ENCODE results near the gene HAAO.

HAAO gene

GRCh38 chr2:42794271-42795046 is 2.1 kb upstream of the HAAO start:
- no peak for DNase-seq (ENCODE audit: low read depth)
- no peak overlapping the region for H3K4me3 ChIP-seq (ENCODE audit: low read depth, low read length)
- in situ Hi-C loops (cut with HindIII; ENCODE audit: low sequenced_read_pairs): no loop called here
- TF ChIP-seq CTCF (IDR thresholded peaks at IDR 0.05; ENCODE audit: low read depth, low read length, missing control alignments): peak; percentile 48

- no peak for DNase-seq (ENCODE audit: low read depth)
- H3K4me3 ChIP-seq (ENCODE audit: low read depth, low read length): no peak overlapping the region
- in situ Hi-C loops (cut with HindIII; ENCODE audit: low sequenced_read_pairs): no loop called here
- TF ChIP-seq CTCF (IDR thresholded peaks at IDR 0.05; ENCODE audit: low read depth, low read length, missing control alignments): no peak
Measured at GRCh38 chr2:42793334-42794270, 1.2 kb upstream of the HAAO start.

- no peak for TF ChIP-seq CTCF (IDR thresholded peaks at IDR 0.05; ENCODE audit: low read depth, low read length, missing control alignments)
- in situ Hi-C loops (cut with HindIII; ENCODE audit: low sequenced_read_pairs): no loop called here
- no peak for DNase-seq (ENCODE audit: low read depth)
- H3K4me3 ChIP-seq (ENCODE audit: low read depth, low read length): peak overlapping the region; percentile 38
Measured at GRCh38 chr2:42792087-42792582, 248 bp downstream of the HAAO start.

- no peak overlapping the region for H3K4me3 ChIP-seq (ENCODE audit: low read depth, low read length)
- DNase-seq (ENCODE audit: low read depth): no peak
- TF ChIP-seq CTCF (IDR thresholded peaks at IDR 0.05; ENCODE audit: low read depth, low read length, missing control alignments): no peak
- in situ Hi-C loops (cut with HindIII; ENCODE audit: low sequenced_read_pairs): no loop called here
Measured at GRCh38 chr2:42791606-42792005, 777 bp downstream of the HAAO start.

GRCh38 chr2:42789751-42790150 is 2.6 kb downstream of the HAAO start:
- no peak for TF ChIP-seq CTCF (IDR thresholded peaks at IDR 0.05; ENCODE audit: low read depth, low read length, missing control alignments)
- no peak overlapping the region for H3K4me3 ChIP-seq (ENCODE audit: low read depth, low read length)
- DNase-seq (ENCODE audit: low read depth): no peak
- in situ Hi-C loops (cut with HindIII; ENCODE audit: low sequenced_read_pairs): no loop called here

GRCh38 chr2:42788882-42789281 is 3.5 kb downstream of the HAAO start:
- DNase-seq (ENCODE audit: low read depth): no peak
- no peak for TF ChIP-seq CTCF (IDR thresholded peaks at IDR 0.05; ENCODE audit: low read depth, low read length, missing control alignments)
- in situ Hi-C loops (cut with HindIII; ENCODE audit: low sequenced_read_pairs): no loop called here
- no peak overlapping the region for H3K4me3 ChIP-seq (ENCODE audit: low read depth, low read length)
